H1 (cell line): ENCODE results near the gene TCF7L1. TPM values are rescaled to one million over a fixed set of nuclear protein-coding genes. Genes with fewer than 3 reads are reported as not detected.

Source experiments
- CTCF ChIA-PET: fragments of 300-600 bp; sonication (Branson Sonifier 250); formaldehyde crosslinking; loops from one replicate; lab custom pipeline; 2021; ENCODE audit not compliant: partially characterized antibody; lab: Charles Lee
- POLR2A ChIA-PET: fragments of 300-600 bp; sonication (Branson Sonifier 250); formaldehyde crosslinking; loops from one replicate; lab custom pipeline; 2021; ENCODE audit warnings: inconsistent platforms; ENCODE audit not compliant: partially characterized antibody; lab: Charles Lee
- DNase-seq, 2 experiments: peaks; one replicate each; pipeline versions ENCODE4 v3.0.0 to v3.0.0-alpha.2; 2010 to 2022; ENCODE audit warnings: low spot score in 2 of 2, low read depth in 1 of 2, mixed read lengths in 1 of 2
- FAIRE-seq: peaks from 2 replicates; lab custom pipeline; 2011; peaks lifted over from hg19 to GRCh38; lab: Jason Lieb, UNC
- H2AFZ ChIP-seq: 2 replicates; pipeline ENCODE4 v1.8.1; 2012; ENCODE audit warnings: low read length, inconsistent platforms
- H2AK5ac ChIP-seq: 2 replicates; pipeline ENCODE4 v1.6.1; 2013; ENCODE audit warnings: low read depth, low read length
- H2BK120ac ChIP-seq: replicated peaks from 2 replicates; pipeline ENCODE3; 2013; ENCODE audit warnings: low read depth, low read length, inconsistent platforms
- H2BK12ac ChIP-seq: 2 replicates; pipeline ENCODE4 v1.6.1; 2013; ENCODE audit warnings: low read depth, low read length
- H2BK15ac ChIP-seq: 2 replicates; pipeline ENCODE4 v1.6.1; 2013; ENCODE audit warnings: low read length
- H2BK20ac ChIP-seq: 2 replicates; pipeline ENCODE4 v1.6.1; 2013; ENCODE audit warnings: low read length
- H2BK5ac ChIP-seq: 2 replicates; pipeline ENCODE4 v1.6.1; 2013; ENCODE audit warnings: low read depth, low read length
- H3K14ac ChIP-seq: 2 replicates; pipeline ENCODE4 v1.6.1; 2013; ENCODE audit warnings: inconsistent platforms; ENCODE audit not compliant: insufficient read length
- H3K18ac ChIP-seq: 2 replicates; pipeline ENCODE4 v1.6.1; 2013; ENCODE audit warnings: low read length; ENCODE audit errors: extremely low read depth
- H3K23ac ChIP-seq: 2 replicates; pipeline ENCODE4 v1.6.1; 2013; ENCODE audit warnings: inconsistent platforms; ENCODE audit not compliant: insufficient read length
- H3K23me2 ChIP-seq: 2 replicates; pipeline ENCODE4 v1.6.1; 2013; ENCODE audit warnings: low read depth, low read length
- H3K27ac ChIP-seq: 2 replicates; pipeline ENCODE4 v1.6.1; 2011; ENCODE audit warnings: low read depth, low read length, inconsistent platforms
- H3K27me3 ChIP-seq, 4 experiments: replicated peaks in 1 of 4; 1 replicate in 1 of 4; 2 replicates in 3 of 4; pipeline versions ENCODE4 v1.6.1 to v1.8.1; 2011 to 2013; ENCODE audit warnings: low read length in 3 of 4, mild to moderate bottlenecking in 3 of 4, inconsistent platforms in 2 of 4, mixed read lengths in 2 of 4, moderate library complexity in 1 of 4; ENCODE audit not compliant: control insufficient read depth in 3 of 4, insufficient read depth in 3 of 4; ENCODE audit errors: extremely low read depth in 1 of 4
- H3K36me3 ChIP-seq, 4 experiments: 2 replicates each; pipeline versions ENCODE4 v1.6.1 to v1.8.1; 2011 to 2013; ENCODE audit warnings: mild to moderate bottlenecking in 4 of 4, low read length in 3 of 4, moderate library complexity in 2 of 4, control low read depth in 1 of 4, inconsistent platforms in 1 of 4; ENCODE audit not compliant: insufficient read depth in 4 of 4, control insufficient read depth in 2 of 4
- H3K4ac ChIP-seq: replicated peaks from 2 replicates; pipeline ENCODE3; 2013; ENCODE audit warnings: low read length, low read depth, mixed read lengths, inconsistent platforms; ENCODE audit not compliant: insufficient read length
- H3K4me1 ChIP-seq, 4 experiments: replicated peaks in 1 of 4; 1 replicate in 1 of 4; 2 replicates in 3 of 4; pipeline versions ENCODE4 v1.6.1 to v1.8.1; 2011 to 2013; ENCODE audit warnings: low read length in 3 of 4, inconsistent platforms in 2 of 4, mixed read lengths in 1 of 4; ENCODE audit not compliant: insufficient read depth in 4 of 4, control insufficient read depth in 3 of 4
- H3K4me2 ChIP-seq, 2 experiments: 2 replicates each; pipeline versions ENCODE4 v1.6.1 to v1.8.1; 2011 to 2013; ENCODE audit warnings: low read depth in 2 of 2, low read length in 2 of 2, control low read depth in 1 of 2, inconsistent platforms in 1 of 2, mild to moderate bottlenecking in 1 of 2; ENCODE audit not compliant: insufficient read depth in 1 of 2
- H3K4me3 ChIP-seq, 4 experiments: fragments of 200-600, 300-600 bp in 1 of 4; sonication (generic), shearing (Covaris generic), sonication (Bioruptor Twin) in 1 of 4; 2 replicates each; pipeline versions ENCODE4 v1.5.1 to v1.8.1; 2011 to 2016; ENCODE audit warnings: low read length in 4 of 4, low read depth in 3 of 4, control low read depth in 2 of 4, inconsistent platforms in 2 of 4, mild to moderate bottlenecking in 2 of 4, mixed read lengths in 1 of 4, moderate library complexity in 1 of 4; ENCODE audit not compliant: insufficient read depth in 2 of 4; ENCODE audit errors: extremely low read depth in 1 of 4
- H3K56ac ChIP-seq: replicated peaks from 2 replicates; pipeline ENCODE3; 2013; ENCODE audit warnings: low read depth, mild to moderate bottlenecking, mixed read lengths, low read length, inconsistent platforms; ENCODE audit not compliant: insufficient read length
- H3K79me1 ChIP-seq: 2 replicates; pipeline ENCODE4 v1.6.1; 2013; ENCODE audit warnings: low read depth, low read length, control low read depth
- H3K79me2 ChIP-seq, 2 experiments: 2 replicates each; pipeline versions ENCODE4 v1.6.1 to v1.8.1; 2012 to 2013; ENCODE audit warnings: low read length in 2 of 2, mild to moderate bottlenecking in 2 of 2, inconsistent platforms in 1 of 2; ENCODE audit not compliant: insufficient read depth in 2 of 2, control insufficient read depth in 1 of 2
- H3K9ac ChIP-seq, 4 experiments: replicated peaks in 1 of 4; 1 replicate in 1 of 4; 2 replicates in 3 of 4; pipeline versions ENCODE4 v1.6.1 to v1.8.1; 2011 to 2013; ENCODE audit warnings: low read depth in 3 of 4, low read length in 3 of 4, control low read depth in 2 of 4, mild to moderate bottlenecking in 2 of 4, moderate library complexity in 2 of 4, inconsistent platforms in 1 of 4; ENCODE audit errors: extremely low read depth in 1 of 4
- H3K9me3 ChIP-seq, 2 experiments: 2 replicates each; pipeline versions ENCODE4 v1.6.1 to v1.8.1; 2012 to 2013; ENCODE audit warnings: mild to moderate bottlenecking in 2 of 2, moderate library complexity in 2 of 2, control low read depth in 1 of 2, inconsistent platforms in 1 of 2, low read depth in 1 of 2, low read length in 1 of 2, mixed read lengths in 1 of 2; ENCODE audit not compliant: insufficient read depth in 2 of 2
- H4K20me1 ChIP-seq, 2 experiments: replicated peaks in 1 of 2; 2 replicates each; pipeline versions ENCODE3 to v1.8.1; 2011 to 2013; ENCODE audit warnings: inconsistent platforms in 2 of 2, low read length in 2 of 2, mild to moderate bottlenecking in 1 of 2; ENCODE audit not compliant: insufficient read depth in 2 of 2, control insufficient read depth in 1 of 2
- H4K5ac ChIP-seq: 2 replicates; pipeline ENCODE4 v1.6.1; 2013; ENCODE audit warnings: low read length, low read depth, mixed read lengths, inconsistent platforms; ENCODE audit not compliant: insufficient read length
- H4K8ac ChIP-seq: 2 replicates; pipeline ENCODE4 v1.8.0; 2013; ENCODE audit warnings: mild to moderate bottlenecking, moderate library complexity, low read length, inconsistent platforms; ENCODE audit not compliant: insufficient read depth; ENCODE audit errors: extremely low read depth
- H4K91ac ChIP-seq: replicated peaks from 2 replicates; pipeline ENCODE3; 2013; ENCODE audit warnings: low read length, mixed read lengths, inconsistent platforms; ENCODE audit not compliant: insufficient read length
- BACH1 ChIP-seq: IDR thresholded peaks from 2 replicates; pipeline ENCODE4 v1.6.1; 2012; ENCODE audit warnings: low read length, improper control_type of control experiment
- KDM5A ChIP-seq: fragments of 200-600 bp; IDR thresholded peaks from 2 replicates; pipeline ENCODE4 v1.7.1; 2012; ENCODE audit warnings: mild to moderate bottlenecking, low read length, inconsistent platforms, mixed read lengths
- PHF8 ChIP-seq: fragments of 200-600 bp; sonication (generic); conservative IDR thresholded peaks from 2 replicates; pipeline ENCODE4 v1.7.1; 2012; ENCODE audit warnings: low read depth, mild to moderate bottlenecking, inconsistent platforms, low read length, moderate library complexity
- RNF2 ChIP-seq: fragments of 200-900, 300-1000 bp; sonication (generic); IDR thresholded peaks from 2 replicates; pipeline ENCODE4 v1.7.1; 2016; ENCODE audit warnings: borderline replicate concordance, low read depth, mild to moderate bottlenecking, antibody characterized with exemption, low read length; ENCODE audit not compliant: poor library complexity, severe bottlenecking; ENCODE audit errors: missing control alignments
- TAF7 ChIP-seq: optimal IDR thresholded peaks from 2 replicates; pipeline ENCODE3; 2011; ENCODE audit warnings: low read depth, mild to moderate bottlenecking, inconsistent platforms, low read length, moderate library complexity, borderline replicate concordance
- WGBS, 2 experiments: shearing (Covaris generic) in 1 of 2; methylation state at CpG; one replicate each; pipeline versions ENCODE4 v1.1.6 to v1.1.7; 2013 to 2015; ENCODE audit warnings: low lambda C conversion rate in 2 of 2, mixed read lengths in 2 of 2, inconsistent platforms in 1 of 2, low coverage in 1 of 2, missing lambda C conversion rate in 1 of 2; ENCODE audit not compliant: insufficient replicate concordance in 2 of 2, insufficient coverage in 1 of 2, insufficient read length in 1 of 2; ENCODE audit errors: extremely low coverage in 1 of 2, missing lambda C conversion rate in 1 of 2; 5-methylcytosine and 5-hydroxymethylcytosine counted together
- polyA plus RNA-seq, 7 experiments: library from polyadenylated mRNA; depleted of rRNA in 3 of 7; stranded (reverse) in 5 of 7; unstranded in 2 of 7; fragments of >200 nt in 5 of 7; fragments of 200-250 nt in 2 of 7; gene quantifications; 1 replicate in 5 of 7; 2 replicates in 1 of 7; 4 replicates in 1 of 7; pipeline versions ENCODE4 v1.2.1 to v1.2.3, GENCODE V29; 2011 to 2013; ENCODE audit warnings: missing spikeins in 2 of 7, mixed read lengths in 2 of 7
- total RNA-seq: library from RNA; stranded (reverse); fragmentation: NEBNext Ultra II Directional; extraction: Animal tissue kit (Norgen Biotek cat#: 25700); gene quantifications from 2 replicates; pipeline ENCODE4 v1.2.1, GENCODE V29; 2021
- TF ChIP-seq, protein P1 (sequence below): IDR thresholded peaks from 2 replicates; pipeline ENCODE4 v1.6.1; 2012; ENCODE audit warnings: inconsistent platforms

Gene TCF7L1
- total and polyA plus RNA-seq, 2 of the 8 experiments (the other 6 are each of a cell fraction or from before 2014, with no cell fraction given), result 27.5 to 108 TPM

DNA sequence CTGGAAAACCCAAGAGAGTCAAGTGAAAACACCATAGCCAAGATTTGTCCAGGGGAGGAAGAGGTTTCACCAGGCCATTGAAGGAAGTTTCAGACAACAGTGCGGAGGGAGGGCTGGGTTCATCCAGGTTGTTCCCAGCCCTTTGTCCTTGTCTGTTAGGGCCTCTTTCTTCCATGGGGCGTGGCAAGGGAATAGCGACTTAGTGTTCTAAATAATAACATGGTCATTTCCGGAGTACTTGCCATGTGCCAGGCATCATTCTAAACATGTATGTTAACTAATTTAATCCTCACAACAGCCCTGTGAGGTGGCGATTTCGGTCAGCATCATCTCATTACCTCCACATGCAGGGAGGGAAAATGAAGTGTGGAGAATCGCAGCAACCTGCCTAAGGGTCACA is 77.3 kb downstream of the TCF7L1 start:
- Histone ChIP-seq H4K91ac (no peak overlapping the region), H3K27ac (no peak overlapping the region), H3K4ac (no peak overlapping the region), H4K8ac (no peak overlapping the region), H3K23ac (no peak overlapping the region), H2AFZ (no peak overlapping the region), H3K14ac (no peak overlapping the region), H3K23me2 (no peaks in the 10 kb centered on the region), H4K5ac (no peak overlapping the region), H2BK120ac (no peak overlapping the region), H2BK12ac (no peak overlapping the region), H3K4me1 (peaks cover 15 to 30% (median 18%) of the 10 kb centered on the region in 4 experiments), H3K9me3 (no peaks in the 10 kb centered on the region), H3K9ac (no peak overlapping the region), H3K79me1 (peaks cover 40% of the 10 kb centered on the region), H3K36me3 (no peaks in the 10 kb centered on the region), H2BK20ac (no peak overlapping the region), H3K27me3 (no peaks in the 10 kb centered on the region), H3K79me2 (peaks cover 0 to 97% of the 10 kb centered on the region in 2 experiments; a peak in 3 of 4 replicates), H3K4me3 (no peak overlapping the region), H4K20me1 (peaks cover 41 to 48% of the 10 kb centered on the region in 2 experiments), H3K56ac (no peak overlapping the region), H3K18ac (no peak overlapping the region), H2AK5ac (no peak overlapping the region), H3K4me2 (no peak overlapping the region), H2BK15ac (no peak overlapping the region), H2BK5ac (no peak overlapping the region)
- WGBS, 2 experiments, result 94% methylated on average over 7 of the region's 7 CpGs; no CpG with 5 or more reads in 1 of the 2 experiments
- DNase-seq, result no peak
- CTCF ChIA-PET, result interaction anchor here (0.6 to 5.6 kb wide), 10 partner anchors 8 to 88 kb away, joined by 3 to 44 read pairs (median 4); no protein-coding TSS in a partner anchor
- FAIRE-seq, result no peak
- POLR2A ChIA-PET, result interaction anchor here (1.4 to 2.1 kb wide), 2 partner anchors 12 to 19 kb away, joined by 8 read pairs; no protein-coding TSS in a partner anchor
- TF ChIP-seq PHF8 (no peak), TAF7 (no peak), KDM5A (no peak), RNF2 (no peak), BACH1 (no peak)
- TF ChIP-seq, protein P1, sequence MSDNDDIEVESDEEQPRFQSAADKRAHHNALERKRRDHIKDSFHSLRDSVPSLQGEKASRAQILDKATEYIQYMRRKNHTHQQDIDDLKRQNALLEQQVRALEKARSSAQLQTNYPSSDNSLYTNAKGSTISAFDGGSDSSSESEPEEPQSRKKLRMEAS, result no peak
